Esophagus squamous epithelium (tissue), 5 donors: Measurements from ENCODE around the gene PRR12. TPM values are rescaled to one million over a fixed set of nuclear protein-coding genes. Genes with fewer than 3 reads are reported as not detected.

Source experiments
- DNase-seq: peaks from one replicate; lab custom pipeline; 2025; lab: John Stamatoyannopoulos, UW
- H3K27ac ChIP-seq, 4 donors: fragments of 200-600 bp; sonication (generic); one replicate each; pipeline ENCODE4 v1.5.1; 2016 to 2019; ENCODE audit warnings: mild to moderate bottlenecking in 1 of 4
- H3K27me3 ChIP-seq, 4 donors: fragments of 200-600 bp; sonication (generic); 1 replicate in 3 of 4; 2 replicates in 1 of 4; pipeline versions ENCODE4 v1.5.1 to v1.6.0; 2017 to 2021; ENCODE audit warnings: antibody characterized with exemption in 1 of 4
- H3K36me3 ChIP-seq, 3 donors: fragments of 200-600 bp; sonication (generic); one replicate each; pipeline ENCODE4 v1.5.1; 2016 to 2019
- H3K4me1 ChIP-seq, 3 donors: fragments of 200-600 bp; sonication (generic); one replicate each; pipeline ENCODE4 v1.5.1; 2017 to 2019
- H3K4me3 ChIP-seq, 4 donors: fragments of 200-600 bp; sonication (generic); 1 replicate in 3 of 4; 2 replicates in 1 of 4; pipeline ENCODE4 v1.5.1; 2016 to 2019; ENCODE audit warnings: mild to moderate bottlenecking in 2 of 4, moderate library complexity in 1 of 4
- H3K9me3 ChIP-seq, 3 donors: fragments of 200-600 bp; sonication (generic); one replicate each; pipeline ENCODE4 v1.5.1; 2016 to 2019
- POLR2A ChIP-seq, 4 donors: fragments of 450-650 bp; IDR thresholded peaks; one replicate each; pipeline ENCODE4 v1.6.1; 2017; ENCODE audit warnings: antibody characterized with exemption in 4 of 4, mild to moderate bottlenecking in 4 of 4, moderate library complexity in 3 of 4
- WGBS, 2 donors: methylation state at CpG; one replicate each; pipeline ENCODE4 v1.1.5; 2018; 5-methylcytosine and 5-hydroxymethylcytosine counted together
- intact Hi-C: fragments of 100-400 bp; cut with DNase I; formaldehyde crosslinking; loops from one replicate; pipeline ENCODE4 v1.15.0; 2022
- total RNA-seq, 4 donors: library from RNA; depleted of rRNA; stranded (reverse); fragments of >200 nt; gene quantifications; one replicate each; pipeline ENCODE4 v1.1.0, GENCODE V29; 2016
- TF ChIP-seq, protein P1 (sequence below), 6 experiments: fragments of 450-650 bp in 4 of 6; fragments of 200-600 bp in 2 of 6; sonication (generic) in 2 of 6; IDR thresholded peaks; one replicate each; pipeline ENCODE4 v1.5.1; 2016 to 2019; ENCODE audit warnings: antibody characterized with exemption in 6 of 6, mild to moderate bottlenecking in 4 of 6, moderate library complexity in 4 of 6
- donor health status: DM: yes; HTN: yes; CAD: no.

PRR12 gene, protein sequence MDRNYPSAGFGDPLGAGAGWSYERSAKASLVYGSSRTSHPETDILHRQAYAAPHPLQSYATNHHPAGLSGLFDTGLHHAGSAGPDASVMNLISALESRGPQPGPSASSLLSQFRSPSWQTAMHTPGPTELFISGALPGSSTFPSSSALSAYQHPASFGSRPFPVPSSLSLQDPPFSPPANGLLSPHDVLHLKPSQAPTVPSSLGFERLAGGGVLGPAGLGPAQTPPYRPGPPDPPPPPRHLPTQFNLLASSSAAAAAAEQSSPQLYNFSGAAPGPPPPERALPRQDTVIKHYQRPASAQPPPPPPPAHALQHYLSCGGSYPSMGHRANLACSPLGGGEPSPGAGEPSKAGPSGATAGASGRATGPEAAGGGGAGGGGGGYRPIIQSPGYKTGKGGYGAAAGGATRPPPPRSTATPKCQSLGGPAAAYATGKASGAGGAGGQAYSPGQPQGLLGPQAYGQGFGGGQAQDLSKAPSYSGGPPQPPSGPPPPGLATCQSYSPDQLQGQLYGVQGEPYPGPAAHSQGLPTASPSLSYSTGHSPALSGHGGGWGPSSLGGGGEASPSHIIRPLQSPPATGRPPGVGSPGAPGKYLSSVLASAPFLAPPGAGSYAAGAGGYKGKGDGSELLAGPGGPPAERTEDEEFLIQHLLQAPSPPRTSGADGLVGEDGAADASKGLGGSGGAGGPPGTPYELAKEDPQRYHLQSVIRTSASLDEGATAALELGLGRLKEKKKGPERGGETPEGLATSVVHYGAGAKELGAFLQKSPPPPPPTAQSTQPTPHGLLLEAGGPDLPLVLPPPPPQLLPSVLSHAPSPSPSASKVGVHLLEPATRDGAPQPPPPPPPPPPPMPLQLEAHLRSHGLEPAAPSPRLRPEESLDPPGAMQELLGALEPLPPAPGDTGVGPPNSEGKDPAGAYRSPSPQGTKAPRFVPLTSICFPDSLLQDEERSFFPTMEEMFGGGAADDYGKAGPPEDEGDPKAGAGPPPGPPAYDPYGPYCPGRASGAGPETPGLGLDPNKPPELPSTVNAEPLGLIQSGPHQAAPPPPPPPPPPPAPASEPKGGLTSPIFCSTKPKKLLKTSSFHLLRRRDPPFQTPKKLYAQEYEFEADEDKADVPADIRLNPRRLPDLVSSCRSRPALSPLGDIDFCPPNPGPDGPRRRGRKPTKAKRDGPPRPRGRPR (N-terminal part only)
- total RNA-seq, result 10 to 100 TPM in 1 of 4 donors, 1 to 10 TPM in 3; 4.5 to 11.9 (median 7.7) TPM

DNA sequence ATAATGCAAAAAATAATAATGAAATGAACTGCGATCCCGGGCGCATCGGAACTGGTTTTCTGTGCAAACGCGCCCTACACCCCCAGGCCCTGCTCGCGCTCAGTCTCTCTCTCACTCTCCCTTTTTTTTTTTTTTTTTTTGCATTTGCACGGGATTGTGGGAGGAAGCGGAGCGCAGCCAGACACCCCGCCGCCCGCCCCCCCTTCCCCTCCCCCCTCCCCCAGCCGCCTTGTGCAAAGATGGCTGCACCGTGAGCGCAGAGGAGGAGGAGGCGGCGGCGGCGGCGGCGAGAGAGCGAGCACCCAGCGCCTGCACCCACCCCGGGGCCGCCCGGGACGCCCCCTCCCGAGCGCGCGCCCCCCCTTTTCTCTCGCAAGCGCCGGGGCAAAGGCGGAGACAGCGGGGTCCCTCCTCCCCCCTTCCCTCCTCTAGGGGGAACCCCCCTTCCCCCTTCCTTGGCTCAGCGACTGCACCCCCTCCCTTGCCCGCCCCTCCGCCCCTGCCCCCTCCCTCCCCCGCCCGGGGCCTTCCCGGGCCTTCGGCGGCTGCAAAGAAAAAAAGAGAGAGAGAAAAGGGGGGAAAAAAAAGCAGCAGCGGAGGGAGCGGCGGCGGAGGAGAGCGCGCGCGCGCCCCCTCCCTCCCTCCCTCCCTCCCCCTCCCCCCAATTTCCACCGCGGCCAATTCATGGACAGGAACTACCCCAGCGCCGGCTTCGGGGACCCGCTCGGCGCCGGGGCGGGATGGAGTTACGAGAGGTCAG, at the start of gene PRR12:
Gene PRR12 (plus strand): TSS at position 212 of the 760 bp plus-strand sequence. CDS start 473 bp downstream, at position 685.
- peak in 1 of 4 donors; percentile 33 for TF ChIP-seq POLR2A (IDR thresholded peaks at IDR 0.05)
- TF ChIP-seq, protein P1, sequence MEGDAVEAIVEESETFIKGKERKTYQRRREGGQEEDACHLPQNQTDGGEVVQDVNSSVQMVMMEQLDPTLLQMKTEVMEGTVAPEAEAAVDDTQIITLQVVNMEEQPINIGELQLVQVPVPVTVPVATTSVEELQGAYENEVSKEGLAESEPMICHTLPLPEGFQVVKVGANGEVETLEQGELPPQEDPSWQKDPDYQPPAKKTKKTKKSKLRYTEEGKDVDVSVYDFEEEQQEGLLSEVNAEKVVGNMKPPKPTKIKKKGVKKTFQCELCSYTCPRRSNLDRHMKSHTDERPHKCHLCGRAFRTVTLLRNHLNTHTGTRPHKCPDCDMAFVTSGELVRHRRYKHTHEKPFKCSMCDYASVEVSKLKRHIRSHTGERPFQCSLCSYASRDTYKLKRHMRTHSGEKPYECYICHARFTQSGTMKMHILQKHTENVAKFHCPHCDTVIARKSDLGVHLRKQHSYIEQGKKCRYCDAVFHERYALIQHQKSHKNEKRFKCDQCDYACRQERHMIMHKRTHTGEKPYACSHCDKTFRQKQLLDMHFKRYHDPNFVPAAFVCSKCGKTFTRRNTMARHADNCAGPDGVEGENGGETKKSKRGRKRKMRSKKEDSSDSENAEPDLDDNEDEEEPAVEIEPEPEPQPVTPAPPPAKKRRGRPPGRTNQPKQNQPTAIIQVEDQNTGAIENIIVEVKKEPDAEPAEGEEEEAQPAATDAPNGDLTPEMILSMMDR (IDR thresholded peaks at IDR 0.05), result no peak
- no peak for DNase-seq
- no peaks in the 10 kb centered on the region for H3K9me3 ChIP-seq

DNA sequence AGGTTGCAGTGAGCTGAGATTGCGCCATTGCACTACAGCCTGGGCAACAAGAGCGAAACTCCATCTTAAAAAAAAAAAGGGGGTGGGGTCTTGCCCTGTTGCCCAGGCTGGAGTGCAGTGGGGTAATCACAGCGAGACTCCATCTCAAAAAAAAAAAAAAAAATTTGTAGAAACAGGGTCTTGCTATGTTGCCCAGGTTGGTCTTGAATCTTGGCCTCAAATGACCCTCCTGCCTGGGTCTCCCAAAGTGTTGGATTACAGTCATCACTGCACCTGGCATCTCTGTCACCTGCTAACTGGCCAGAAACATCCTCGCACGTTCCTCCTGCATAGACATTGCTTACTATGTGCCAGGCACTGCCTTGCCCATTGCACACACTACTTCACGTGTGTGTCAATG, 49.1 kb upstream of the PRR12 start:
- Histone ChIP-seq H3K36me3 (peaks cover 0 to 17% (median 0%) of the 10 kb centered on the region in 3 donors), H3K27me3 (no peaks in the 10 kb centered on the region), H3K9me3 (no peaks in the 10 kb centered on the region), H3K4me1 (peaks cover 0 to 7% (median 0%) of the 10 kb centered on the region in 3 donors), H3K4me3 (no peak overlapping the region), H3K27ac (no peak overlapping the region)
- 83 to 86% methylated on average over 6 of the region's 6 CpGs for WGBS, 2 donors
- no peak for DNase-seq
- intact Hi-C loops, result loop anchor here (5.0 kb wide), 1 partner anchor 35 kb away; no protein-coding TSS in a partner anchor
- TF ChIP-seq, protein P1 (IDR thresholded peaks at IDR 0.05), result no peak
- no peak for TF ChIP-seq POLR2A (IDR thresholded peaks at IDR 0.05)

More for the DNA sequence above, at the start of gene PRR12:
- intact Hi-C loops, result no loop called here
- Histone ChIP-seq H3K4me1 (peaks cover 15 to 56% (median 21%) of the 10 kb centered on the region in 3 donors), H3K27ac (peak within 1 kb of the TSS; percentile 86 to 97 (median 94)), H3K4me3 (peak within 1 kb of the TSS; percentile 85 to 95 (median 88)), H3K36me3 (peaks cover 18 to 23% (median 20%) of the 10 kb centered on the region in 3 donors), H3K27me3 (no peaks in the 10 kb centered on the region)
- 0 to 1% methylated on average over 8 to 9 of the region's 66 CpGs for WGBS, 2 donors

DNA sequence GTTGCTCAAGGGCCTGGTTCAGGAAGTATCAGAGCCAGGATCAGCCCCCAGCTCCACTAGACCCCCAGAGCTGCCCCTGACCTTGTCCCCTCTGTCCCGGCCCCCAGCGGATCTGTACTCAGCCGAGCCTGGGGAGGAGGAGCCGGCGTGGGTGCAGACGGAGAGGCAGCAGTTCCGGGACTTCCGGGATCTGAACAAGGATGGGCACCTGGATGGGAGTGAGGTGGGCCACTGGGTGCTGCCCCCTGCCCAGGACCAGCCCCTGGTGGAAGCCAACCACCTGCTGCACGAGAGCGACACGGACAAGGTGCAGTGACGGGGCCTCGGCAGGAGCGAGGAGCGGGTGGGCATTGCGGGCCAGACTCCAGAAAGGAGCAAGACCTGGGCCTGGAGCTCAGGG, 48.5 kb upstream of the PRR12 start:
- Histone ChIP-seq H3K4me3 (no peak overlapping the region), H3K27ac (no peak overlapping the region), H3K36me3 (peaks cover 0 to 12% (median 0%) of the 10 kb centered on the region in 3 donors), H3K4me1 (peaks cover 0 to 12% (median 0%) of the 10 kb centered on the region in 3 donors), H3K9me3 (no peaks in the 10 kb centered on the region), H3K27me3 (no peaks in the 10 kb centered on the region)
- 80 to 94% methylated on average over 2 to 8 of the region's 16 CpGs for WGBS, 2 donors
- intact Hi-C loops, result loop anchor here (5.0 kb wide), 1 partner anchor 35 kb away; no protein-coding TSS in a partner anchor
- TF ChIP-seq, protein P1 (IDR thresholded peaks at IDR 0.05), result no peak
- TF ChIP-seq POLR2A (IDR thresholded peaks at IDR 0.05), result no peak
- DNase-seq, result no peak

DNA sequence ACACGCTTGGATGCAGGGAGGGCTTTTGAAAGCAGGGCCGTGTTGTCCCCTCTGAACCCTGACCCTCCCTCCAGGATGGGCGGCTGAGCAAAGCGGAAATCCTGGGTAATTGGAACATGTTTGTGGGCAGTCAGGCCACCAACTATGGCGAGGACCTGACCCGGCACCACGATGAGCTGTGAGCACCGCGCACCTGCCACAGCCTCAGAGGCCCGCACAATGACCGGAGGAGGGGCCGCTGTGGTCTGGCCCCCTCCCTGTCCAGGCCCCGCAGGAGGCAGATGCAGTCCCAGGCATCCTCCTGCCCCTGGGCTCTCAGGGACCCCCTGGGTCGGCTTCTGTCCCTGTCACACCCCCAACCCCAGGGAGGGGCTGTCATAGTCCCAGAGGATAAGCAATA, 48.0 kb upstream of the PRR12 start:
- TF ChIP-seq POLR2A (IDR thresholded peaks at IDR 0.05), result no peak
- TF ChIP-seq, protein P1 (IDR thresholded peaks at IDR 0.05), result no peak
- Histone ChIP-seq H3K27ac (no peak overlapping the region), H3K9me3 (no peaks in the 10 kb centered on the region), H3K36me3 (peaks cover 0 to 11% (median 0%) of the 10 kb centered on the region in 3 donors), H3K4me1 (peaks cover 0 to 12% (median 0%) of the 10 kb centered on the region in 3 donors), H3K27me3 (no peaks in the 10 kb centered on the region), H3K4me3 (no peak overlapping the region)
- DNase-seq, result no peak
- WGBS, 2 donors, result 86 to 95% methylated on average over 8 to 13 of the region's 14 CpGs
- intact Hi-C loops, result loop anchor here (5.0 kb wide), 1 partner anchor 36 kb away; no protein-coding TSS in a partner anchor
